CD4-positive, alpha-beta T cell (primary cell): ENCODE measurements around the gene ATXN7L3. TPM values are rescaled to one million over a fixed set of nuclear protein-coding genes. Genes with fewer than 3 reads are reported as not detected.

Experiments
- ATAC-seq: fragments of 200-7000 bp; cut with Tn5 transposase; one replicate; pipeline ENCODE4 v1.10.0; 2022; ENCODE audit warnings: mild to moderate bottlenecking; ENCODE audit not compliant: poor library complexity
- CTCF ChIA-PET: fragments of 350-600 bp; sonication (Branson Sonifier 250); formaldehyde crosslinking; loops from one replicate; lab custom pipeline; 2021; ENCODE audit warnings: antibody characterized with exemption, inconsistent platforms; lab: Charles Lee
- POLR2A ChIA-PET: fragments of 350-600 bp; sonication (Branson Sonifier 250); formaldehyde crosslinking; loops from one replicate; lab custom pipeline; 2021; ENCODE audit warnings: antibody characterized with exemption, inconsistent platforms; lab: Charles Lee
- DNase-seq, 14 experiments: peaks; one replicate each; pipeline ENCODE4 v3.0.0-alpha.2; 2013 to 2020; ENCODE audit warnings: mixed read lengths in 2 of 14
- H3K27ac ChIP-seq, 2 donors: one replicate each; pipeline versions ENCODE4 v1.5.1 to v1.7.0; 2013; ENCODE audit warnings: low read length in 2 of 2, low read depth in 1 of 2, mild to moderate bottlenecking in 1 of 2
- H3K27me3 ChIP-seq, 2 experiments: 1 replicate in 1 of 2; 2 replicates in 1 of 2; pipeline versions ENCODE4 v1.6.1 to v1.7.0; 2013; ENCODE audit warnings: low read length in 2 of 2, control low read depth in 1 of 2, mild to moderate bottlenecking in 1 of 2, moderate library complexity in 1 of 2; ENCODE audit not compliant: insufficient read depth in 2 of 2, control insufficient read depth in 1 of 2
- H3K36me3 ChIP-seq: one replicate; pipeline ENCODE4 v1.6.1; 2013; ENCODE audit warnings: low read length, control low read depth; ENCODE audit not compliant: insufficient read depth
- H3K4me1 ChIP-seq: one replicate; pipeline ENCODE4 v1.6.1; 2013; ENCODE audit warnings: low read length, control low read depth; ENCODE audit not compliant: insufficient read depth
- H3K4me3 ChIP-seq: one replicate; pipeline ENCODE4 v1.5.1; 2013; ENCODE audit warnings: mild to moderate bottlenecking, low read length, moderate library complexity
- H3K9me3 ChIP-seq, 2 experiments: 1 replicate in 1 of 2; 2 replicates in 1 of 2; pipeline versions ENCODE4 v1.6.1 to v1.7.0; 2013; ENCODE audit warnings: low read length in 2 of 2, mild to moderate bottlenecking in 2 of 2, control low read depth in 1 of 2, moderate library complexity in 1 of 2; ENCODE audit not compliant: control insufficient read depth in 1 of 2, insufficient read depth in 1 of 2
- H3K27ac Mint-ChIP-seq: one replicate; pipeline ENCODE4 v1.8.0; 2020; ENCODE audit warnings: mixed read lengths
- H3K27me3 Mint-ChIP-seq: one replicate; pipeline ENCODE4 v1.8.0; 2021; ENCODE audit warnings: mixed read lengths
- H3K36me3 Mint-ChIP-seq: one replicate; pipeline ENCODE4 v1.8.0; 2021; ENCODE audit warnings: low read depth, mixed read lengths
- H3K4me1 Mint-ChIP-seq: one replicate; pipeline ENCODE4 v1.8.0; 2021; ENCODE audit warnings: low read depth, mixed read lengths
- H3K4me3 Mint-ChIP-seq: one replicate; pipeline ENCODE4 v1.8.0; 2020; ENCODE audit warnings: mild to moderate bottlenecking, mixed read lengths
- H3K9me3 Mint-ChIP-seq: one replicate; pipeline ENCODE4 v1.8.0; 2020; ENCODE audit warnings: mixed read lengths
- intact Hi-C, 2 experiments: fragments of 100-400 bp; cut with DNase I in 1 of 2; cut with micrococcal nuclease in 1 of 2; formaldehyde crosslinking; loops; one replicate each; pipeline versions ENCODE4 v1.15.1 to v1.9.0; 2023 to 2025; cut with DNase I, micrococcal nuclease
- total RNA-seq, 174 experiments: library from RNA in 2 of 174; stranded (reverse) in 2 of 174; gene quantifications; one replicate each; pipeline ENCODE4 v1.2.3 and lab custom pipeline; 2021 to 2026
- TF ChIP-seq, protein P1 (sequence below): fragments of 200-600 bp; IDR thresholded peaks from one replicate; pipeline ENCODE4 v1.8.0; 2022; ENCODE audit warnings: antibody characterized with exemption, mild to moderate bottlenecking

The ATXN7L3 gene
- total RNA-seq, 2 experiments from 2014 or later = 85.2 to 99.2 TPM

DNA sequence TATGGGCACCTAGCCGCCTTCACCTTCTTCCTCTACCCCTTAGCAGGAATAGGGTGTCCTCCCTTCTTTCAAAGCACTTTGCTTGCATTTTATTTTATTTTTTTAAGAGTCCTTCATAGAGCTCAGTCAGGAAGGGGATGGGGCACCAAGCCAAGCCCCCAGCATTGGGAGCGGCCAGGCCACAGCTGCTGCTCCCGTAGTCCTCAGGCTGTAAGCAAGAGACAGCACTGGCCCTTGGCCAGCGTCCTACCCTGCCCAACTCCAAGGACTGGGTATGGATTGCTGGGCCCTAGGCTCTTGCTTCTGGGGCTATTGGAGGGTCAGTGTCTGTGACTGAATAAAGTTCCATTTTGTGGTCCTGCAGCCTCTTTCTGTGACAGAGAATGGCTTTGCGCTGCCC is 8.3 kb downstream of the ATXN7L3 start:
- H3K4me3 Mint-ChIP-seq = peak overlapping the region; percentile 79
- H3K27ac ChIP-seq = no peak overlapping the region
- TF ChIP-seq, protein P1, sequence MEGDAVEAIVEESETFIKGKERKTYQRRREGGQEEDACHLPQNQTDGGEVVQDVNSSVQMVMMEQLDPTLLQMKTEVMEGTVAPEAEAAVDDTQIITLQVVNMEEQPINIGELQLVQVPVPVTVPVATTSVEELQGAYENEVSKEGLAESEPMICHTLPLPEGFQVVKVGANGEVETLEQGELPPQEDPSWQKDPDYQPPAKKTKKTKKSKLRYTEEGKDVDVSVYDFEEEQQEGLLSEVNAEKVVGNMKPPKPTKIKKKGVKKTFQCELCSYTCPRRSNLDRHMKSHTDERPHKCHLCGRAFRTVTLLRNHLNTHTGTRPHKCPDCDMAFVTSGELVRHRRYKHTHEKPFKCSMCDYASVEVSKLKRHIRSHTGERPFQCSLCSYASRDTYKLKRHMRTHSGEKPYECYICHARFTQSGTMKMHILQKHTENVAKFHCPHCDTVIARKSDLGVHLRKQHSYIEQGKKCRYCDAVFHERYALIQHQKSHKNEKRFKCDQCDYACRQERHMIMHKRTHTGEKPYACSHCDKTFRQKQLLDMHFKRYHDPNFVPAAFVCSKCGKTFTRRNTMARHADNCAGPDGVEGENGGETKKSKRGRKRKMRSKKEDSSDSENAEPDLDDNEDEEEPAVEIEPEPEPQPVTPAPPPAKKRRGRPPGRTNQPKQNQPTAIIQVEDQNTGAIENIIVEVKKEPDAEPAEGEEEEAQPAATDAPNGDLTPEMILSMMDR = no peak
- intact Hi-C loops = no loop called here
- no peak for DNase-seq
- ChIA-PET CTCF (no interaction called here), POLR2A (interaction anchor here (1.2 kb wide), 1 partner anchor 9 kb away, joined by 3 read pairs; no protein-coding TSS in a partner anchor)
- no peaks in the 10 kb centered on the region for H3K9me3 ChIP-seq
- no peak overlapping the region for H3K4me3 ChIP-seq
- peaks cover 29% of the 10 kb centered on the region for H3K4me1 Mint-ChIP-seq
- ATAC-seq = no peak
- H3K27me3 Mint-ChIP-seq = no peaks in the 10 kb centered on the region
- peaks cover 23% of the 10 kb centered on the region for H3K4me1 ChIP-seq
- no peaks in the 10 kb centered on the region for H3K27me3 ChIP-seq
- peaks cover 60% of the 10 kb centered on the region for H3K36me3 ChIP-seq
- peak overlapping the region; percentile 66 for H3K27ac Mint-ChIP-seq
- peaks cover 74% of the 10 kb centered on the region for H3K36me3 Mint-ChIP-seq
- H3K9me3 Mint-ChIP-seq = no peaks in the 10 kb centered on the region

DNA sequence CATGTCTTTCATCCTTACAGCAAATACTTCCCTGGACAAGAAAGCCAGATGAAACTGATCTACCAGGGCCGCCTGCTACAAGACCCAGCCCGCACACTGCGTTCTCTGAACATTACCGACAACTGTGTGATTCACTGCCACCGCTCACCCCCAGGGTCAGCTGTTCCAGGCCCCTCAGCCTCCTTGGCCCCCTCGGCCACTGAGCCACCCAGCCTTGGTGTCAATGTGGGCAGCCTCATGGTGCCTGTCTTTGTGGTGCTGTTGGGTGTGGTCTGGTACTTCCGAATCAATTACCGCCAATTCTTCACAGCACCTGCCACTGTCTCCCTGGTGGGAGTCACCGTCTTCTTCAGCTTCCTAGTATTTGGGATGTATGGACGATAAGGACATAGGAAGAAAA is 9.2 kb downstream of the ATXN7L3 start:
- peaks cover 68% of the 10 kb centered on the region for H3K36me3 Mint-ChIP-seq
- H3K27me3 Mint-ChIP-seq = no peaks in the 10 kb centered on the region
- H3K4me1 Mint-ChIP-seq = peaks cover 34% of the 10 kb centered on the region
- H3K9me3 ChIP-seq = no peaks in the 10 kb centered on the region
- DNase-seq = no peak
- peaks cover 56% of the 10 kb centered on the region for H3K36me3 ChIP-seq
- H3K27ac Mint-ChIP-seq = peak overlapping the region; percentile 66
- intact Hi-C loops = no loop called here
- peak overlapping the region; percentile 79 for H3K4me3 Mint-ChIP-seq
- CTCF ChIA-PET = no interaction called here
- peaks cover 26% of the 10 kb centered on the region for H3K4me1 ChIP-seq
- no peaks in the 10 kb centered on the region for H3K9me3 Mint-ChIP-seq
- no peaks in the 10 kb centered on the region for H3K27me3 ChIP-seq
- ATAC-seq = no peak
- H3K4me3 ChIP-seq = no peak overlapping the region
- H3K27ac ChIP-seq = no peak overlapping the region
- TF ChIP-seq, protein P1 = no peak
- POLR2A ChIA-PET = interaction anchor here (1.2 kb wide), 1 partner anchor 10 kb away, joined by 3 read pairs; no protein-coding TSS in a partner anchor

DNA sequence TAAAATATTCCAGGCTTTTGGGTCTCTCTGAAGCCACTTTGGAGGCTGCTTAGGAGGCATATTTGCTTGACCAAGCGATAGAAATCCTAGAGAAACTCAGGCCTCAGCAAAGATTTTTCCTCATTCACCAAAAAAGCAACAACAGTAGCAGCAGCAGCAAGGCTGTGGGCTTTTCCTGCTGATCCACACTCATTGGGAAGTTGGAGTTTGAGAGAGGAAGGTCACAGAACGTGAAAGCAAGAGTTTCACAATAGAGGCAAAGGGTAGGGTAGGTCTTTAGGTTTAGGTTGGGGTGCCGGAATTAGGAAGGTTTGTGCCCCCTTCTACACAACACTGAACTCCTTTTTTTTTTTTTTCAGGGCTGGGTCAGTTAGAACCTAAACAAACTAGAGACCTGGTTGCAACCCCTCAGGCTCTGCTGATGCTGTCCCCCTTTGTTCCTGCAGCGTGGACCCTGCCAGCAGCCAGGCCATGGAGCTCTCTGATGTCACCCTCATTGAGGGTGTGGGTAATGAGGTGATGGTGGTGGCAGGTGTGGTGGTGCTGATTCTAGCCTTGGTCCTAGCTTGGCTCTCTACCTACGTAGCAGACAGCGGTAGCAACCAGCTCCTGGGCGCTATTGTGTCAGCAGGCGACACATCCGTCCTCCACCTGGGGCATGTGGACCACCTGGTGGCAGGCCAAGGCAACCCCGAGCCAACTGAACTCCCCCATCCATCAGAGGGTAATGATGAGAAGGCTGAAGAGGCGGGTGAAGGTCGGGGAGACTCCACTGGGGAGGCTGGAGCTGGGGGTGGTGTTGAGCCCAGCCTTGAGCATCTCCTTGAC is 10.9 kb downstream of the ATXN7L3 start:
- Histone ChIP-seq H3K9me3 (no peaks in the 10 kb centered on the region), H3K27ac (peak overlapping the region in 1 of 2 donors; percentile 18), H3K4me3 (no peak overlapping the region), H3K36me3 (peaks cover 39% of the 10 kb centered on the region), H3K4me1 (peaks cover 43% of the 10 kb centered on the region), H3K27me3 (no peaks in the 10 kb centered on the region)
- POLR2A ChIA-PET = interaction anchor here (0.7 to 5.5 kb wide), 5 partner anchors 10 to 136 kb away, joined by 3 to 99 read pairs (median 7); partner anchors contain the start of genes ATXN7L3, SLC25A39 and UBTF
- H3K9me3 Mint-ChIP-seq = no peaks in the 10 kb centered on the region
- H3K4me3 Mint-ChIP-seq = peak overlapping the region; percentile 98
- H3K4me1 Mint-ChIP-seq = peaks cover 49% of the 10 kb centered on the region
- intact Hi-C loops = loop anchor here (1.0 to 5.0 kb wide), 4 partner anchors 10 to 181 kb away; partner anchors contain the start of genes HDAC5 (in 2 of the 2) and LSM12 (in 1 of the 2)
- CTCF ChIA-PET = interaction anchor here (1.5 to 6.5 kb wide), 3 partner anchors 9 to 22 kb away, joined by 3 to 37 read pairs (median 4); no protein-coding TSS in a partner anchor
- H3K27ac Mint-ChIP-seq = peak overlapping the region; percentile 96
- no peaks in the 10 kb centered on the region for H3K27me3 Mint-ChIP-seq
- H3K36me3 Mint-ChIP-seq = peaks cover 54% of the 10 kb centered on the region
- no peak for DNase-seq
- TF ChIP-seq, protein P1 = no peak
- ATAC-seq = no peak
